Measurements from ENCODE around the gene KL.

- TF ChIP-seq POLR2A (IDR thresholded peaks at IDR 0.05; ENCODE audit: borderline replicate concordance, extremely low read depth, insufficient read depth, insufficient read length) (no peak), ATF3 (IDR thresholded peaks at IDR 0.05) (no peak), CTCF (IDR thresholded peaks at IDR 0.05 in 2 of 3, conservative IDR thresholded peaks at IDR 0.05 in 1 of 3; ENCODE audit: borderline replicate concordance in 1 of 3, insufficient read depth in 1 of 3, low read depth in 2 of 3, low read length in 2 of 3) (no peak), SIN3A (IDR thresholded peaks at IDR 0.05; ENCODE audit: low read depth) (no peak), CEBPB (IDR thresholded peaks at IDR 0.05; ENCODE audit: low read depth) (no peak), ZNF274 (IDR thresholded peaks at IDR 0.05; ENCODE audit: low read depth, low read length) (no peak), MAX (IDR thresholded peaks at IDR 0.05) (no peak), POLR2AphosphoS5 (IDR thresholded peaks at IDR 0.05; ENCODE audit: low read depth, low read length) (no peak), EZH2 (IDR thresholded peaks at IDR 0.05) (no peak), JUND (IDR thresholded peaks at IDR 0.05) (no peak), EZH2phosphoT487 (IDR thresholded peaks at IDR 0.05; ENCODE audit: borderline replicate concordance) (no peak), REST (IDR thresholded peaks at IDR 0.05; ENCODE audit: low read depth) (no peak), CBX3 (IDR thresholded peaks at IDR 0.05; ENCODE audit: low read depth) (no peak), SP1 (IDR thresholded peaks at IDR 0.05; ENCODE audit: low read depth) (no peak)
Observed at GRCh38 chr13:33089311-33089710, 73.1 kb downstream of the KL start.

Measured in HCT116 (cell line).